Measurements from ENCODE around the gene GAL3ST2.
"Not testable (repeated sequence)": the region's sequence is repeated elsewhere in the genome, so short reads cannot be mapped to it uniquely, and the experiment has no call there.

GAL3ST2 gene

DNA sequence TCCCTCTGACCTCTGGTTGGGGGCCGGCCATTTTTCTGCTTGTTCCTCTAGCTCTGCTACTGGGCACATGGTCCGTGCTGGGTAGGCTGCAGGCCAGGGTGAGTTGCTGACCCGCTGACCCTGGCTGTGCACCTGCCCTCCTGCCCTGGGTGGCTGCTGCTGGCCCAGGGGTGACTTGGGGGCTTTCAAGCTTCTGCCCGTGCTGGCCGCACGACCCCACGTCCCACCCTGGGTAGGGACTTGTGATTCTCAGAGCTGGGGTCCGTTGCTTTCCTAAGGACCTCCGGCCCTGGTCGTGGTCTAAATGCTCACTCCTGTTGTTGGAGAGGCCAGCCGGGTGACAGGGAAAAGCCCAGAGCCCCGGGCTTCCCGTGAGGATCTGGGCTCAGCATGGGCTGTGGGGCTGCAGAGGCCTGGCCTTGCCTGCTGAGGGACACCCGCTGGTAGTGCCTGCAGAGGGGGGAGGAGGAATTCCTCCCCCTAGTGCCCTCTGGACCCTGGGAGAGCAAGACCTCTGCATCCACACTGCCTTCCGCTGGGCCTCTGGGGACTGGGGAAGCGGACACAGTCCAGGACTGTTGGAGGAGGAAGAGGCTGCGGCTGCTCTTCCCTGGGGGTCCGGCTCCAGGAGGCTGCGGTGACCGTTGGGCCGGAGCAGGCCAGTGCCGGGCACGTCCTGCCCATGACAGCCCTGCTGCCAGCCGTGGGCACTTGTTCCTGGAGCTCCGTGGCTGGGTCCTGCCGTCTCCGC, 6.3 kb upstream of the GAL3ST2 start:
- Mint-ChIP-seq H3K27ac (no peak overlapping the region), H3K4me1 (peaks cover 22% of the 10 kb centered on the region), H3K27me3 (peaks cover 9% of the 10 kb centered on the region), H3K4me3 (no peak overlapping the region), H3K9me3 (no peaks in the 10 kb centered on the region), H3K36me3 (no peaks in the 10 kb centered on the region)
- ATAC-seq = no peak

DNA sequence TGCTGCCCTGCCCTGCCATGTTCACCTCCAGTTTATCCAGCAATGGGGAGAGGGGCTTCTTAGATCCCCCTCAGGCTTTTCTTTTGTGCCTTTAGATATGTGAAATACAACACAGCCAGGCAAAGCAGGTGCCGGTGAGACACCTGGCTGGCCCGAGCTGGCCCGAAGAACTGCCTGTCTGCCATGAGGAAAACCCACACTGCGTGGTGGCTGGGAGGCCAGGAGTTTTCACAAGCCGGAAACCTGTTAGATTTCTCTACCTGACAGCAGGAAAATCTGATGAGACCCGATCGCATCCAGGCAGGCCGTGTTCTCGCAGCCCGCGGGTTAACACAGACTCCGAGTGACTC, 5.7 kb upstream of the GAL3ST2 start:
- no peak overlapping the region for H3K4me3 Mint-ChIP-seq
- no peaks in the 10 kb centered on the region for H3K36me3 Mint-ChIP-seq
- peaks cover 15% of the 10 kb centered on the region for H3K27me3 Mint-ChIP-seq
- peaks cover 22% of the 10 kb centered on the region for H3K4me1 Mint-ChIP-seq
- no peak for ATAC-seq
- H3K27ac Mint-ChIP-seq = no peak overlapping the region
- no peaks in the 10 kb centered on the region for H3K9me3 Mint-ChIP-seq

DNA sequence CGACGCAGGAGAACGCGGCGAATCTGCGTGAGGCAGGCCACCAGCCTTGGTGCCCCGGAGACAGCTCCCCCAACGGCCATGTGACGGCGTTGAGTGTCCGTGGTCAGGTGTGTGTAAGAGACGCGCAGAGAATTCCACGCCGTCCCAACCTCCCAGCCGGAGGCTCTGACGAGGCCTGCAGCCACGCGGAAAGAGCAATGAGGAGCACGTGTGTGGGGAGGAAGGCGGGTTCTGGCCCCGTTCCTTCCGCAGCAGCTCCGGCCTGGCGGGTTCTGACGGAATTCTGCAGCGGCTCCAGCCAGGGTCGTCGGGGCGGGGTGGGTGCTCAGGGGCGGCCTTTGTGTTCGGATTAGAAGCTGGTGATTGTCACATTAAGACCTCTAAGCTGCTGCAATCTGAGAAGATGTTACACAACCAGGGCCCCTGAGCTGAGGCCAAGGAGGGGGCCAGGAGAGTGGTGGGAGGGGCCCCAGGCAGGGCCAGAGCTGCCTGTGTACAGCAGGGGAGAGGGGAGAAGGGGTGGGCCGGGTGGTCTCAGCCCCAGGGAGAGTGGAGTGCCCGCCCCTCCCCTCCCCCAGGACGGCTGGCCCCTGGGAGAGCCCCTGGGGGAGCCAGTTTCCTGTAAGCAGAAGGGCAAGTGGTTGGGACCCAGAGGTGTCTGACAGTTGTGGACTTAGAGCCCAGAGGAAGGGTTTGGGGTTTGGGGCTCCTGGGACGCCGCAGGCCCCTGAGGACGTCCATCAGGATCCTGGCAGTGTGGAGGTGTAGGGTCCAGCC, 5.1 kb upstream of the GAL3ST2 start:
- Mint-ChIP-seq H3K4me1 (peaks cover 22% of the 10 kb centered on the region), H3K27me3 (peaks cover 18% of the 10 kb centered on the region), H3K27ac (peak overlapping the region; percentile 81), H3K36me3 (no peaks in the 10 kb centered on the region), H3K9me3 (no peaks in the 10 kb centered on the region), H3K4me3 (peak overlapping the region; percentile 42)
- peak; percentile 4 for ATAC-seq

DNA sequence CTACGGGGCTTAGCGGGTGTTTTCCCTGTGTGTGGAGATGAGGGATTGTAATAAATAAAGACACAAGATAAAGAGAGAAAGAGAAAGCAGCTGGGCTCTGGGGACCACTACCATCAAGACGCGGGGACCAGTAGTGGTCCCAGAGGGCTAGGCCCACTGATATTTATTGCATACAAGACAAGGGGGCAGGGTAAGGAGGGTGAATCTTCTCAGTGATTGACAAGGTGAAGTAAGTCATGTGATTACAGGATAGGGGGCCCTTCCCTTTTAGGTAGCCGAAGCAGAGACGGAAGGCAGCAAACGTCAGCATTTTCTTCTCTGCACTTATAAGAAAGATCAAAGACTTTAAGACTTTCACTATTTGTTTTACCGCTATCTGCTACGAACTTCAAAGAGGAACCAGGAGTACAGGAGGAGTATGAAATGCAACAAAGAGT, 4.5 kb upstream of the GAL3ST2 start:
- no peak for ATAC-seq
- Mint-ChIP-seq H3K27me3 (peaks cover 23% of the 10 kb centered on the region), H3K4me1 (peaks cover 22% of the 10 kb centered on the region), H3K27ac (peak overlapping the region; percentile 81), H3K9me3 (no peaks in the 10 kb centered on the region), H3K36me3 (no peaks in the 10 kb centered on the region), H3K4me3 (peak overlapping the region; percentile 42)

DNA sequence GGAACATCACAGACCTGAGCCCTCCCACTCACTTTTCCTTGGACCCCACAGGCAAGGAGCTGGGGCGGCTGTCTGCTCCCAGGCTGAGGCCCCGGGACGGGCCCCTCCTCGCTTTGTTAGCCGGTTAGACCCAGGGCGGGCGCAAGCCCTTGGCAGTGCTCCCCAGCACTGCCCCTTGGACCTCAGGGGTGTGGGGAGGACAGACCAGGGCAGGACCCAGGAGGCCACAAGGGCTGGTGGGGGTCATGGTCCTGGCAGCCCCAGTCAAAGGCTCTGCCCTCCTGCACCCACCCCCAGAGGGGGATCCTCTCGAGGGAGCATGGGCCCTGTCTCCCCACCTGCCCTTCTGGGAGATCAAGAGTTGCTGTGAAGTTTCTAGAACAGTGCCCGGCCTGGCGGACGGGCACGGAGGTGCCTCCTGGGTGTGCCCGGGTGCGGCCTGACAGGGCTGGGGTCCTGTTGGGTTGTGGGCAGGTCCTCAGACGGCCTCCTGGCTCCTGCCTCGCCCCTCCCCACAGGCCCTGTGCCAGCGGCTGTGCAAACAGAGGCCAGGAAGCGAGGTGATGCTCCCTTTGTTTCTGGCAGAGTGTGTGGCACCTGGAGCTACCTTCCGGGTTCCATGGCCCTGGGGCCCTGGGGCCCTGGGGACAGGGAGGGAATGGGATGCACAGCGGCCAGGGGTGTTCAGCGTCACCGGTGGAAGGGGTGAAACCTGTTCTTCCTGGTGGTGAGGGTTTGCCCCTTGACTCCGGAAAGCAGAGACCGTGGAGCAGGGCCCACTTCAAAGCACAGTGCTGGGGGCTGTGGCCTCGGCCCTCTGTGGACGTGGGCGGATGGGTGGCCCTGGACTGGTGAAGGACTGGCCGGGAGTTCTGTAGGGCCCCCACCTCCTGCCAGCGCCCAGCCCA, 2.9 kb upstream of the GAL3ST2 start:
- Mint-ChIP-seq H3K9me3 (no peaks in the 10 kb centered on the region), H3K27me3 (peaks cover 28% of the 10 kb centered on the region), H3K4me3 (no peak overlapping the region), H3K36me3 (no peaks in the 10 kb centered on the region), H3K27ac (peak overlapping the region; percentile 81), H3K4me1 (peaks cover 22% of the 10 kb centered on the region)
- ATAC-seq = no peak

DNA sequence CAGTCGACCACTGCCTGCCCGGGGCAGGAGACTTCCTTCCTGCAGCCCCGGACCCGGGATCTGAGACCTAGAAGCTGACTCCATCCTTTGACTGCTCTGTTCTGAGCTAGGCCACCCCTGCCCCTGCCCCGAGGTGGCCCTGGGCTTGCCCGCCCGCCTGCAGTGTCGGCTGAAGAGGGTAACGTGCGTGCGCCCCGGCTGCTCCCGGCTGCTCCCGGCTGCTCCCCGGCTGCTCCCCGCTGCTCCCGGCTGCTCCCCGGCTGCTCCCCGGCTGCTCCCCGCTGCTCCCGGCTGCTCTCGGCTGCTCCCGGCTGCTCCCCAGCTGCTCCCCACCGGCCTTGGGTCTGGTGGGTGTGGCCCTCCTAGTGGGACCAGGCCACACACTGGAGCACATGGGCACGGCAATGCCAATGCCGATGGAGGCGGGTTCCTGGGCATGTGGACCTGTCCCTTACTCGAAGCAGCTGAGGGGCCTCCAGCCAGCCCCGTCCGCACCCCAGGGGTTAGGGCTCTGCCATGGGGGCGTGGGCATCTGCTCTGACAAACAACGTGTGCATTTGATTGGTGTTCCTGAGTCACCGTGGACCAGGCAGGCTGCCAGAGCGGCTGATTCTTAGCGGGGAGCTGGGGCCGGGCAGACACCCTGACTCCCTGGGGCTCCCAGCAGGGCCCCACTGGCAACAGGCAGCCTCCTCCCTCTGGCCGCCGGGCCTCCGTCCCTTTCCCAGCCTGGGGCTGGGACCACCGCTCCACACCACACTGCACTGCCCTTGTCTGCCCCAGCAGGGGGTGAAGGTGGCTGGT, 2.0 kb upstream of the GAL3ST2 start:
- H3K9me3 Mint-ChIP-seq = no peaks in the 10 kb centered on the region
- no peaks in the 10 kb centered on the region for H3K36me3 Mint-ChIP-seq
- no peak for ATAC-seq
- peaks cover 22% of the 10 kb centered on the region for H3K4me1 Mint-ChIP-seq
- no peak overlapping the region for H3K27ac Mint-ChIP-seq
- H3K27me3 Mint-ChIP-seq = peaks cover 28% of the 10 kb centered on the region
- H3K4me3 Mint-ChIP-seq = no peak overlapping the region

DNA sequence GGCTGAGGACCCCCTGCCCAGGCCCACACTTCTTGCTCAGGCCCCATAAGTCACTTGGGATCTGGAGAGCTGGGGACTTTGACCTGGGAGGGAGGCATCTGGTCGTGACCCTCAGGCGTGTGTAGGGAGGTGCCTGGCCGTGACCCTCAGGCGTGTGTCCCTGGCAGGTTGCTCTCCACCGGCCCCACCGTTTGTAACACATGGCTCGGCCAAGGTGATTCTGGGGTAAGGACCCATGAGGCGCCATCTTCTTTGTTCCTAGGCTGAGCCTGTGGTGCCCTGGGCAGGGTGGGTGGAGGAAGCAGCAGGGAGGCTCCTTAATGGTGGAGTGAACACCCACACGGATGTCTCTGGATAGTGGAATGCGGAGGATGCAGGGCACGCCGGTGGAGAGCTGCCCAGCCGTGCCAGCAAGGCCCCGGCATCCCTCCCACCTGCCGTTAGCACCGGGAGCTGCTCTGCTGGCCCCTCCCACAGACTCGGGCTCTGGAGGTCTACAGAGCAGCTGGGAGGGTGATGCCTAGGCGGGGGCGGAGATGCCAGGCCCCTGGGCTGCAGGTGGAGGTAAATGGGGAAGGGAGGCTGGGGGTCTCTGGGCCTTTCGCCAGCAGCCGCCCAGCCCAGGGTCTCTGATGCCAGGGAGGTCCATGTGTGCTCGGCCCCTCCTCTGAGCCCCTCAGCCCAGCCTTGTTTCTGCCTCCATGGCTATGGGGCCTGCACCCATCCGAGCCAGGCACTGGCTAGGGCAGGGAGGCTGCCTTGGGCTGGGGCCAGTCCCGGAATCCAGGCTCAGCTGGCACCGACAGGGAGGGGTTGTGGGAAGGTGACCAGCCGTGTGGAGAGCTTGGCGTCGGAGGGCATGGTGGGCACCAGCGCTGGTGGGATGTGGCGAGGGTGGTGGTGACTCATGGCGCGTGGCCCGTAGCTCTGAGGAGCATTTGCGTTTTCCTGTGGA, 1.1 kb upstream of the GAL3ST2 start:
- H3K4me1 Mint-ChIP-seq = peaks cover 22% of the 10 kb centered on the region
- H3K27ac Mint-ChIP-seq = no peak overlapping the region
- H3K27me3 Mint-ChIP-seq = peaks cover 28% of the 10 kb centered on the region
- H3K4me3 Mint-ChIP-seq = no peak overlapping the region
- ATAC-seq = no peak
- H3K36me3 Mint-ChIP-seq = no peaks in the 10 kb centered on the region
- H3K9me3 Mint-ChIP-seq = no peaks in the 10 kb centered on the region

DNA sequence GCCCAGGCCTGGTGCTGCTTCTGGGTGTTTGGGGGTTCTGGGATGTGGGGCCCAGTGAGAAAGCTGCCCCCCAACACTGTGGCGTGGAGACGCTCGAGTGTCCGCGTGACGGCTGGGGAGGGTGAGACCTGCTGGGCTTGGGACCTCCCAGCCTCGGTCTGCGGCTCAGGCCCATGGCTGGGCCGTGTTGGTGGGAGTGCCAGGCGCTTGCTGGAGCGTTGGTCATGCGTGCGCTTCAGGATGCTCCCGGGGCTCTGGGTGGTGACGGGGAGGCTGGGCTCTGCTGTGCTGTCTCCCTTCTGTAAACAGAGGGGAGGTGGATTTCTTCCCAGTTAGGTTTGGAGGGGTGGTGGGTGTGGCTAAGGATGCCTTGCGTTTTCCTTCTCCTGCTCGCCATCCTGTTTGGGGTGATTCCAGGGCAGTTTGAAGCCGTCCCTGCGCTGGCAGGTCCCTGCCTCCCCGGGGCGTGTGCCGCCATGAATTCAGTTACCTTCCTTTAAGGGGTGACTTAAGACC, 606 bp downstream of the GAL3ST2 start:
- H3K36me3 Mint-ChIP-seq = no peaks in the 10 kb centered on the region
- H3K27me3 Mint-ChIP-seq = peaks cover 28% of the 10 kb centered on the region
- H3K9me3 Mint-ChIP-seq = no peaks in the 10 kb centered on the region
- no peak for ATAC-seq
- H3K27ac Mint-ChIP-seq = no peak overlapping the region
- H3K4me1 Mint-ChIP-seq = peaks cover 10% of the 10 kb centered on the region
- H3K4me3 Mint-ChIP-seq = no peak overlapping the region

DNA sequence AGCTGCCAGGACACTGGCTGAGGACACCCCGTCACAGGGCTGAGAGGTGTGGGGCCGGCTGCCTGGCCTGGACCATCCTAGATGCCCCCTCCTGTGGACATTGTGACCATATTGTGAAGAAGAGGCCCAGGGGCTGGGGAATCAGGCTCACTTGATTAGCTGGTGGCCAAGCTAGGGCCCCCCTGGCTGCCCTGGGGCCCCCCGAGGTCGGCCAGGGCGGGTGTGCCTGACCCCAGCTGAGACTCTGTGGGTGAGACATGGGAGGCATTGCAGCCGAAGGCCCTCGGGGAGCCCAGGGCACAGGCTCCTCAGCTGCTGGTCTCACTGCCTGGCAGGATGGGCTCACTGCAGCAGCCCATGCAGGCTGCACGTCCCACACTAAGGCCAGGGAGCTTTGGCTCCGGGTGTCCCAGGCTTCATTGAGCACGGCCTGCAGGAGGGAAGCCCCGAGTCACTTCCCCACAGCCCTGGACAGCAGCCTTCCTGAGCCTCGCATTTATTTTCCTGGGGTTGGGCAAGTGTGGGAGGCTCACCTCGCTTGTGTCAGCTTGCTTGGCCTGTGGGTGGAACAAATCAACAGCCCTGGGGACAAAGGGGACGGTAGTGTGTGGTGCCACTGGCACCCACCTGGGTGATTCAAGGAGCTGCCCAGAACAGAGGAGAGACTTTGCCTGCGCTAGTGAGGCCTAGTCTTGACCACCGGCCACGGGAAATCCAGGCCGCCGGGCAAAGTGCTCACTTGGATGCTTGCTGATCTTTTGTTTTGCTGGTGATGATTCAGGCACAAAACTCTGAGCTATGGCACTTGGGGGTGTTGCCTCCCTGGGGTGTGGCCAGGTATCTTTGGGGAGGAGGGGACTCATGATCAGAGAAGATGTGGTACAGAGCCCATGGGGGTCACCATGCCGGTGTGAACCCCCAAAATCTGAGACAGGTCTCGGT, 1.3 kb downstream of the GAL3ST2 start:
- Mint-ChIP-seq H3K27ac (no peak overlapping the region), H3K4me1 (peaks cover 3% of the 10 kb centered on the region), H3K9me3 (no peaks in the 10 kb centered on the region), H3K4me3 (no peak overlapping the region), H3K36me3 (no peaks in the 10 kb centered on the region), H3K27me3 (peaks cover 28% of the 10 kb centered on the region)
- ATAC-seq = no peak

DNA sequence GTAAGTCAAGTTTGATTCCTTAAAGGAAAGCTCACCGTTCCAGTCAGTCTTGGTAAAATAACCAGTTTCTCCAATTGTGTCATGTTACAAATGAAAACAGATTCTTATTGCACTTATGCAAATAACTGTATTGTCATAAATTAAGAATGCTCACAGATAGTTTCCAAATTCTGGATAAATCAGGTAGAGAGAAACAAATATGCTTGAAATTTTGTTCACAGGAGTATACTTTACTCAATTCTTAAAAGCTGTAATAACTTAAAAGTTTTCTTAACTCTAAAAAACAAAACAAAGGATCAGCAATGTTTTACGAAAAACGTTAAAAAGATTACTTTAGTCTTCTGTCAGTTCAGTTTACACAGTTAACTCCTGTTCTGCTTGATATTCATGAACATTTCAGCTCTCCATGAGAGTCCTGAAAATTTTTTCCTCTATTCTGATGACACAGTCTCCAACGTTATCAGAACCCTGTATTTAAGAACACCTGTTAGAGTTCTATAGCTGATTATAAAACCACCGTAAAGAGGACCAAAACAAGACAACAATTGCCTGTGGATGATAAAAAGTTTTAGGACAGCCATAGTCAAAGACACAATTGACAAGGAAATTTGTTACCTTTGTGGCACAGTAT, 4.4 kb downstream of the GAL3ST2 start:
- H3K36me3 Mint-ChIP-seq = no peaks in the 10 kb centered on the region
- no peaks in the 10 kb centered on the region for H3K4me1 Mint-ChIP-seq
- no peak overlapping the region for H3K4me3 Mint-ChIP-seq
- no peaks in the 10 kb centered on the region for H3K9me3 Mint-ChIP-seq
- H3K27me3 Mint-ChIP-seq = peaks cover 11% of the 10 kb centered on the region
- ATAC-seq = no peak
- H3K27ac Mint-ChIP-seq = no peak overlapping the region

DNA sequence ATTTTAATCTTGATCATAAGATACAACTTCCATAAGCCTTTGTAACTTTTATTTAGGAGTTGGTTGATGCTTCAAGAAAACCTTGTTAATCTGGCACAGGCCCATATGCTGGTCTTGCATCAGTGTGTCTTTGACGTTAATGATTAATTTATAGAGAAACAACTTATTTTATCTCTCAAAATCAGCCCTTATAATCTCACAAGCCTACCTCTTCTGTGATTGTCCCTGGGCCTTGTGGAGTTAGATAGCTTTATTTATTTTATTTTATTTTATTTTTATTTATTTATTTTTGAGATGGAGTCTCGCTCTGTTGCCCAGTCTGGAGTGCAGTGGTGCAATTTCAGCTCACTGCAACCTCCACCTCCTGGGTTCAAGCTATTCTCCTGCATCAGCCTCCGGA, 5.4 kb downstream of the GAL3ST2 start:
- H3K4me3 Mint-ChIP-seq, H3K36me3 Mint-ChIP-seq, ATAC-seq, H3K9me3 Mint-ChIP-seq, H3K27ac Mint-ChIP-seq, H3K27me3 Mint-ChIP-seq, H3K4me1 Mint-ChIP-seq: not testable (repeated sequence)

DNA sequence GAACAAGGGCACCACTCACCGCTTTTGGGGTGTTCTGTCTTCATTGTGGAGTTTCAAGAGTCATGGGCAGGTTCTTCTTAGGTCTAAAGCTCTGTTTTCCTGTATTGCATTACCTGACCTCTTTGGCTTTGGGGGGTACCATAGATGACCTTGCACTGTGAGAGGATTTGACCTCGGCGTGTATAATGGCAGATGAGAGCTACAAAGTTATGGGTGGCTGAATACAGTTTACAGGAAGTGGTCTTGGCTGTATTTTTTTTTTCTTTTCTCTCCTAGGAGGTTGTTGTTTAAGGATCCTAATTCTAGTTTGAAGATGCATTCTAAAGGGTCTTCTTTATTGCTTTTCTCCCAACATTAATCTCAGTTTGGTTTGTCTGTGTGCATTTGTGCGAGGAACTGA, 11.5 kb downstream of the GAL3ST2 start:
- peak overlapping the region; percentile 5 for H3K4me3 Mint-ChIP-seq
- H3K27me3 Mint-ChIP-seq = no peaks in the 10 kb centered on the region
- peaks cover 21% of the 10 kb centered on the region for H3K4me1 Mint-ChIP-seq
- peaks cover 7% of the 10 kb centered on the region for H3K36me3 Mint-ChIP-seq
- peak overlapping the region; percentile 91 for H3K27ac Mint-ChIP-seq
- peak; percentile 61 for ATAC-seq
- peaks cover 6% of the 10 kb centered on the region for H3K9me3 Mint-ChIP-seq
